Body of pancreas (tissue), 4 donors: ENCODE results near the gene BIVM.

Experiments
- CTCF ChIP-seq, 7 experiments: fragments of 450-650 bp in 4 of 7; fragments of 200-600 bp in 3 of 7; sonication (generic) in 3 of 7; IDR thresholded peaks; one replicate each; pipeline ENCODE4 v1.5.1; 2016 to 2019; ENCODE audit warnings: antibody characterized with exemption in 7 of 7
- POLR2A ChIP-seq, 3 donors: fragments of 450-650 bp; IDR thresholded peaks; one replicate each; pipeline ENCODE4 v1.6.1; 2016; ENCODE audit warnings: antibody characterized with exemption in 3 of 3, mild to moderate bottlenecking in 2 of 3

DNA sequence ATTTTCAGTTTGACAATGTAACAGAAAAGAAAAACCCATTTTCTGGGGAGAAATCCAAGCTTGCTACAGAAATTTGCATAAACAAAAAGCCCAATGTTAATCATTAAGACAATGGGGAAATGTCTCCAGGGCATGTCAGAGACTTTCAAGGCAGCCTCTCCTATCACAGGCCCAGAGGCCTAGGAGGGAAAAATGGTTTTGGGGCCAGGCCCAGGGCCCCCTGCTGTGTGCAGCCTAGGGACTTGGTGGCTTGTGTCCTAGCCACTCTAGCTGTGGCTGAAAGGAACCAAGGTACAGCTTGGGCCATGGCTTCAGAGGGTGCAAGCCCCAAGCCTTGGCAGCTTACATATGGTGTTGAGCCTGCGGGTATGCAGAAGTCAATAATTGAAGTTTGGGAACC, 17.3 kb upstream of the BIVM start:
- TF ChIP-seq CTCF (IDR thresholded peaks at IDR 0.05) (no peak), POLR2A (IDR thresholded peaks at IDR 0.05) (no peak)
